GM18507 (cell line): ENCODE results near the gene CFAP410.

Source experiments
- DNase-seq: peaks from one replicate; pipeline ENCODE4 v3.0.0; 2011; ENCODE audit warnings: low read depth; ENCODE audit not compliant: insufficient read length; ENCODE audit errors: extremely low spot score
- FAIRE-seq: peaks from 2 replicates; lab custom pipeline; 2011; peaks lifted over from hg19 to GRCh38; lab: Jason Lieb, UNC

Gene CFAP410

DNA sequence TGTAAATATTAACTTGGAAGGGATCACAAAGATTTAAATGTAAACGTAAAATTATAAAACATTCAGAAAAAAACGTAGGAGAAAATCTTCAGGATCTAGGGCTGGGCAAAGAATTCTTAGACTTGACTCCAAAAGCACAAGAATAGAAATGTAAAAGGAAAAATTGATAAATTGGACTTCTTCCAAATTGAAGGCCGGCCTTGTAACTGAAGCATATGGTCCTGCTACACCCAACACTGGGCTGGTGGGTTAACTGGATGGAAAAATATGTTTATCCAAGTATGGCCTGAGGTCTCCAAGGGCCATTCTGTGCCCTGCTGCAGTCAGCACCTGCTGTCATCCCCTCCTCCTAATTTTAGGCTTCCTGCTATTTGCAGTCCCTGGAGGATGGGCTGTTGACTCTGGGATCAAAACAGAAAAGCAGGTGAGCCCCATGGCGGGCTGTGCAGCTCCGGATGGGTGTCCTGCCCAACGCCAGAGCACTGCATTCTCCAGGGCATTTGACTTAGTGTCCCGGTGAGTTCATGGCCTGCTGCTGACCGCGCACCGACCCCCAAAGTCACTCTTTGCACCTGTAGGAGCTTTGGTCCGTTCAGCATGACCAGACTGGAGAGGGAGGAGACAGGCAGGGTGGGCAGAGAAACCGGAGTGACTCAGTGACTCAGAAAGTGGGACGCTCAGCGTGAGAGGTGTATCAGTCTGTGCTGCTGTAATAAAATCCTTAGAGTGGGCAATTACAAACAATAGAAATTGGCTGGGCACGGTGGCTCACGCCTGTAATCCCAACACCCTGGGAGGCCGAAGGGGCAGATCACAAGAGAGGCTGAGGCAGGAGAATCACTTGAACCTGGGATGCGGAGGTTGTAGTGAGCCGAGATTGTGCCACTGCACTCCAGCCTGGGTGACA lies 59.6 kb downstream of the CFAP410 start:
- no peak for DNase-seq
- no peak for FAIRE-seq
